HepG2 (cell line): ENCODE results near the gene COX14. TPM values are rescaled to one million over a fixed set of nuclear protein-coding genes. Genes with fewer than 3 reads are reported as not detected.

Experiments used
- polyA plus RNA-seq, 8 experiments: library from polyadenylated mRNA; depleted of rRNA in 3 of 8; stranded (reverse) in 7 of 8; unstranded in 1 of 8; fragments of >200 nt; fragmentation: Illumina TruSeq in 4 of 8; extraction: Trizol in 4 of 8; gene quantifications; 2 replicates each; pipeline versions ENCODE4 v1.2.1 to v1.2.3, GENCODE V29; 2011 to 2016; ENCODE audit warnings: low read depth in 4 of 8, missing spikeins in 1 of 8, mixed read lengths in 1 of 8; ENCODE audit not compliant: insufficient read depth in 1 of 8
- total RNA-seq, 5 experiments: library from RNA; depleted of rRNA; stranded (reverse); fragments of >200 nt; fragmentation: Illumina TruSeq; extraction: Trizol; gene quantifications; 2 replicates each; pipeline ENCODE4 v1.2.3, GENCODE V29; 2016; ENCODE audit warnings: low read depth in 1 of 5

The COX14 gene
- total and polyA plus RNA-seq, 2 of the 13 experiments (the other 11 are each of a cell fraction or from before 2014, with no cell fraction given) = 53.0 to 71.6 TPM

Other genes with a start within 250 kb of the COX14 start
- not detected in 2 replicates for gene FAIM2, start 208.3 kb upstream of the COX14 start, total RNA-seq (2016; rRNA removed; fragmentation: Illumina TruSeq; extraction: Trizol)
- not detected in 2 replicates for gene FAIM2, start 208.3 kb upstream of the COX14 start, polyA plus RNA-seq (2011; rRNA removed)
- gene AQP2, start 161.5 kb upstream of the COX14 start, total RNA-seq (2016; rRNA removed; fragmentation: Illumina TruSeq; extraction: Trizol) = not detected in 2 replicates
- gene AQP2, start 161.5 kb upstream of the COX14 start, polyA plus RNA-seq (2011; rRNA removed) = not detected in 2 replicates
- gene AQP5, start 150.4 kb upstream of the COX14 start, total RNA-seq (2016; rRNA removed; fragmentation: Illumina TruSeq; extraction: Trizol) = not detected in 2 replicates
- gene AQP5, start 150.4 kb upstream of the COX14 start, polyA plus RNA-seq (2011; rRNA removed) = not detected in 2 replicates
- gene AQP6, start 139.3 kb upstream of the COX14 start, total RNA-seq (2016; rRNA removed; fragmentation: Illumina TruSeq; extraction: Trizol) = 0.51 and 1.3 TPM in 2 replicates
- 0.32 and 0.38 TPM in 2 replicates for gene AQP6, start 139.3 kb upstream of the COX14 start, polyA plus RNA-seq (2011; rRNA removed)
- 57.9 and 95.5 TPM in 2 replicates for gene RACGAP1, start 86.7 kb upstream of the COX14 start, total RNA-seq (2016; rRNA removed; fragmentation: Illumina TruSeq; extraction: Trizol)
- 14.0 and 16.7 TPM in 2 replicates for gene RACGAP1, start 86.7 kb upstream of the COX14 start, polyA plus RNA-seq (2011; rRNA removed)
- gene ASIC1, start 54.6 kb upstream of the COX14 start, total RNA-seq (2016; rRNA removed; fragmentation: Illumina TruSeq; extraction: Trizol) = 0.24 and 0.44 TPM in 2 replicates
- gene ASIC1, start 54.6 kb upstream of the COX14 start, polyA plus RNA-seq (2011; rRNA removed) = 1.3 and 1.5 TPM in 2 replicates
- 54.6 and 64.9 TPM in 2 replicates for gene SMARCD1, start 26.9 kb upstream of the COX14 start, total RNA-seq (2016; rRNA removed; fragmentation: Illumina TruSeq; extraction: Trizol)
- gene SMARCD1, start 26.9 kb upstream of the COX14 start, polyA plus RNA-seq (2011; rRNA removed) = 51.7 and 55.5 TPM in 2 replicates
- gene GPD1, start 8.2 kb upstream of the COX14 start, total RNA-seq (2016; rRNA removed; fragmentation: Illumina TruSeq; extraction: Trizol) = 30.6 and 38.1 TPM in 2 replicates
- 3.7 and 7.2 TPM in 2 replicates for gene GPD1, start 8.2 kb upstream of the COX14 start, polyA plus RNA-seq (2011; rRNA removed)
- gene CERS5, start 55.1 kb downstream of the COX14 start, total RNA-seq (2016; rRNA removed; fragmentation: Illumina TruSeq; extraction: Trizol) = 15.3 and 22.3 TPM in 2 replicates
- 37.5 and 48.8 TPM in 2 replicates for gene CERS5, start 55.1 kb downstream of the COX14 start, polyA plus RNA-seq (2011; rRNA removed)
- 13.0 and 19.3 TPM in 2 replicates for gene LIMA1, start 171.3 kb downstream of the COX14 start, total RNA-seq (2016; rRNA removed; fragmentation: Illumina TruSeq; extraction: Trizol)
- gene LIMA1, start 171.3 kb downstream of the COX14 start, polyA plus RNA-seq (2011; rRNA removed) = 13.9 and 19.8 TPM in 2 replicates